Smooth muscle cell (in vitro differentiated cells): Measurements from ENCODE around the gene PSAP. TPM values are rescaled to one million over a fixed set of nuclear protein-coding genes. Genes with fewer than 3 reads are reported as not detected.

ENCODE experiments used
- DNase-seq: peaks from one replicate; lab custom pipeline; 2025; ENCODE audit not compliant: unreplicated experiment; lab: John Stamatoyannopoulos, UW
- H2AFZ ChIP-seq: fragments of 200-600 bp; sonication (generic); 2 replicates; pipeline ENCODE4 v1.6.0; 2016; ENCODE audit warnings: antibody characterized with exemption, low read depth, mild to moderate bottlenecking
- H3F3A ChIP-seq: fragments of 200-600 bp; sonication (generic); 2 replicates; pipeline ENCODE4 v1.6.0; 2017; ENCODE audit warnings: antibody characterized with exemption, low read depth
- H3K27ac ChIP-seq: fragments of 200-600 bp; sonication (generic); 2 replicates; pipeline ENCODE4 v1.5.1; 2016; ENCODE audit warnings: low read depth, mild to moderate bottlenecking
- H3K27me3 ChIP-seq: fragments of 200-600 bp; sonication (generic); 2 replicates; pipeline ENCODE4 v1.6.1; 2016; ENCODE audit warnings: low read depth, mild to moderate bottlenecking
- H3K36me3 ChIP-seq: fragments of 200-600 bp; sonication (generic); 2 replicates; pipeline ENCODE4 v1.5.1; 2016; ENCODE audit warnings: low read depth
- H3K4me1 ChIP-seq: fragments of 200-600 bp; sonication (generic); 2 replicates; pipeline ENCODE4 v1.5.1; 2016; ENCODE audit warnings: low read depth
- H3K4me2 ChIP-seq: fragments of 200-600 bp; sonication (generic); 2 replicates; pipeline ENCODE4 v1.6.0; 2016; ENCODE audit warnings: mild to moderate bottlenecking
- H3K4me3 ChIP-seq: fragments of 200-600 bp; sonication (generic); 2 replicates; pipeline ENCODE4 v1.5.1; 2016; ENCODE audit warnings: mild to moderate bottlenecking
- H3K79me2 ChIP-seq: fragments of 200-600 bp; sonication (generic); 2 replicates; pipeline ENCODE4 v1.6.0; 2016; ENCODE audit warnings: low read depth, mild to moderate bottlenecking
- H3K9ac ChIP-seq: fragments of 200-600 bp; sonication (generic); 2 replicates; pipeline ENCODE4 v1.6.0; 2016; ENCODE audit warnings: low read depth
- H3K9me3 ChIP-seq: fragments of 200-600 bp; sonication (generic); replicated peaks from 2 replicates; pipeline ENCODE4 v1.5.1; 2016; ENCODE audit warnings: low read depth
- H4K20me1 ChIP-seq: fragments of 200-600 bp; sonication (generic); 2 replicates; pipeline ENCODE4 v1.6.0; 2016; ENCODE audit warnings: low read depth
- WGBS: methylation state at CpG from one replicate; pipeline ENCODE4 v1.1.7; 2016; ENCODE audit warnings: low lambda C conversion rate; 5-methylcytosine and 5-hydroxymethylcytosine counted together
- polyA plus RNA-seq: library from polyadenylated mRNA; unstranded; fragments of >200 nt; fragmentation: Nextera tagmentation; extraction: Ambion mirVana; gene quantifications from 2 replicates; pipeline ENCODE4 v1.2.1, GENCODE V29; 2016
- total RNA-seq: library from RNA; depleted of rRNA; stranded (reverse); fragments of >200 nt; gene quantifications from 2 replicates; pipeline ENCODE4 v1.2.3, GENCODE V29; 2014
- TF ChIP-seq, protein P1 (sequence below): fragments of 200-600 bp; sonication (generic); IDR thresholded peaks from 2 replicates; pipeline ENCODE4 v1.5.1; 2017; ENCODE audit warnings: borderline replicate concordance, mild to moderate bottlenecking, antibody characterized with exemption; ENCODE audit not compliant: insufficient read depth, poor library complexity, severe bottlenecking

PSAP gene
- total and polyA plus RNA-seq, 2 experiments from 2014 or later: 282 to 500 TPM

DNA sequence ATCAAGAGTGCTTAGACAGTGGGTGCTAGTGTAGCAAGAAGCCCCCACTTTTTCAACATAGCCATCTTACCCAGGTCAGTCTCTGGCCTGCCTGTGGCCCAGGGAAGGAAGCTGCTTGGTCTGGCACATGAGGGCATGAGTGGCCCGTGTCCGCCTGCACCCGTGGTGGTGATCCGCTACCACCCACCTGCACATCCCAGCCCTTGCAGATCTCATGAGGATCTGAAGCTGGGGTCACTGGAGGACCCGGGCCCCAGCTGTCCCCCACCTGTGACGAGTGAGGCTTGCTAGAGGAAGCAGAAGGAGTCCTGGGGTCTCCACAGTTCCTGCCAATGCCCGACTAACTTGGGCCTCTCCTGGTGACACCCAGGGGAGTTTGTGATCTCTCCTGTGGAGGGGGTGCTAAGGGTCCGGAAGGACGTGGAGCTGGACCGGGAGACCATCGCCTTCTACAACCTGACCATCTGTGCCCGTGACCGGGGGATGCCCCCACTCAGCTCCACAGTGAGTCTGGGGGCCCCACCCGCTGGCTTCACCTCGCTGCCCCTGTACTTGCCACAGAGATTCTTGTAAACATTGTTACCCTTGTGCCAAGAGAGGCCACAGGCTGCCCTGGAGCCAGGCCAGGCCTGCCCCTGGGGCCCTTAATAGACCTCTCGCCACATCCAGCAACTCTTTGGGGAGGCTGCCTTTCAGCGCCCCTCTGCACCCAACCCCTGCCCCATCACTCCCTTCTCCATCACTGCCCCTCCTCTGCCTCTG, 67.0 kb downstream of the PSAP start:
- H3F3A ChIP-seq: no peaks in the 10 kb centered on the region
- H3K4me1 ChIP-seq: no peaks in the 10 kb centered on the region
- no peak overlapping the region for H3K27ac ChIP-seq
- H3K4me2 ChIP-seq: no peak overlapping the region
- H2AFZ ChIP-seq: no peak overlapping the region
- no peaks in the 10 kb centered on the region for H3K79me2 ChIP-seq
- H3K36me3 ChIP-seq: no peaks in the 10 kb centered on the region
- DNase-seq: no peak
- no peak overlapping the region for H3K4me3 ChIP-seq
- H3K27me3 ChIP-seq: peaks cover 27% of the 10 kb centered on the region
- no peaks in the 10 kb centered on the region for H4K20me1 ChIP-seq
- no peak overlapping the region for H3K9ac ChIP-seq
- H3K9me3 ChIP-seq: no peaks in the 10 kb centered on the region
- TF ChIP-seq, protein P1, sequence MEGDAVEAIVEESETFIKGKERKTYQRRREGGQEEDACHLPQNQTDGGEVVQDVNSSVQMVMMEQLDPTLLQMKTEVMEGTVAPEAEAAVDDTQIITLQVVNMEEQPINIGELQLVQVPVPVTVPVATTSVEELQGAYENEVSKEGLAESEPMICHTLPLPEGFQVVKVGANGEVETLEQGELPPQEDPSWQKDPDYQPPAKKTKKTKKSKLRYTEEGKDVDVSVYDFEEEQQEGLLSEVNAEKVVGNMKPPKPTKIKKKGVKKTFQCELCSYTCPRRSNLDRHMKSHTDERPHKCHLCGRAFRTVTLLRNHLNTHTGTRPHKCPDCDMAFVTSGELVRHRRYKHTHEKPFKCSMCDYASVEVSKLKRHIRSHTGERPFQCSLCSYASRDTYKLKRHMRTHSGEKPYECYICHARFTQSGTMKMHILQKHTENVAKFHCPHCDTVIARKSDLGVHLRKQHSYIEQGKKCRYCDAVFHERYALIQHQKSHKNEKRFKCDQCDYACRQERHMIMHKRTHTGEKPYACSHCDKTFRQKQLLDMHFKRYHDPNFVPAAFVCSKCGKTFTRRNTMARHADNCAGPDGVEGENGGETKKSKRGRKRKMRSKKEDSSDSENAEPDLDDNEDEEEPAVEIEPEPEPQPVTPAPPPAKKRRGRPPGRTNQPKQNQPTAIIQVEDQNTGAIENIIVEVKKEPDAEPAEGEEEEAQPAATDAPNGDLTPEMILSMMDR: no peak
- 90% methylated on average over 17 of the region's 17 CpGs for WGBS

DNA sequence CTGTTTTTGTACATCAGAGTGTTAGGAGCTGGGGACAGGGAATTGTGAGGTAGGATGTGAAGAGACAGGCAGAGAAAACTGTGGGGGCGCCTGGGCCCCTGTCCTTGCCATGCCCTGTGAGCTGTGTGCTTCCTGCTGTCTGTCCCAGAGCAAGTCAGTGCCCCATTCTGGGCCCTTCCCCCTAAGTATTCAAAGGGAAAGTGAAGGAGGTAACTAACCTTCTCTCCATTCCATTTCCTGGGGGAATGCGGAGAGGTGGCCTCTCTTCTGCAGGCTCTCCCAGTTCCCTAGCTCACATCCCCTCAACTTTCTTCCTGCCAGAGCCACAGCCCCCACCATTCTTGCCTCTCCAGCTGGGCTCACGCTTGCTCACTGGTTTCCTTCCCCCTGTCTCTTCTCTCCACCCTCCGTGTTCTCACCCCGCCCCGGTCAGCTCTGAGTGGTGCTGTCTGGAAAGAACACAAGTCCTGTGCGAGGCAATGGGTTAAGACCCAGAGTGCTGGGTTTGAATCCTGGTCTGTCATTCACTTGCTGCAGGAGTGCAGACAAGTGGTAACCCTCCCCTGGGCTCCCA, 68.0 kb downstream of the PSAP start:
- Histone ChIP-seq H3K4me1 (no peaks in the 10 kb centered on the region), H3K9me3 (no peaks in the 10 kb centered on the region), H3K4me2 (no peak overlapping the region), H3K27me3 (peaks cover 27% of the 10 kb centered on the region), H3K9ac (no peak overlapping the region), H3F3A (no peaks in the 10 kb centered on the region), H3K4me3 (no peak overlapping the region), H4K20me1 (no peaks in the 10 kb centered on the region), H2AFZ (no peak overlapping the region), H3K27ac (no peak overlapping the region), H3K79me2 (no peaks in the 10 kb centered on the region), H3K36me3 (no peaks in the 10 kb centered on the region)
- TF ChIP-seq, protein P1: no peak
- WGBS: 60% methylated on average over 7 of the region's 7 CpGs
- no peak for DNase-seq

DNA sequence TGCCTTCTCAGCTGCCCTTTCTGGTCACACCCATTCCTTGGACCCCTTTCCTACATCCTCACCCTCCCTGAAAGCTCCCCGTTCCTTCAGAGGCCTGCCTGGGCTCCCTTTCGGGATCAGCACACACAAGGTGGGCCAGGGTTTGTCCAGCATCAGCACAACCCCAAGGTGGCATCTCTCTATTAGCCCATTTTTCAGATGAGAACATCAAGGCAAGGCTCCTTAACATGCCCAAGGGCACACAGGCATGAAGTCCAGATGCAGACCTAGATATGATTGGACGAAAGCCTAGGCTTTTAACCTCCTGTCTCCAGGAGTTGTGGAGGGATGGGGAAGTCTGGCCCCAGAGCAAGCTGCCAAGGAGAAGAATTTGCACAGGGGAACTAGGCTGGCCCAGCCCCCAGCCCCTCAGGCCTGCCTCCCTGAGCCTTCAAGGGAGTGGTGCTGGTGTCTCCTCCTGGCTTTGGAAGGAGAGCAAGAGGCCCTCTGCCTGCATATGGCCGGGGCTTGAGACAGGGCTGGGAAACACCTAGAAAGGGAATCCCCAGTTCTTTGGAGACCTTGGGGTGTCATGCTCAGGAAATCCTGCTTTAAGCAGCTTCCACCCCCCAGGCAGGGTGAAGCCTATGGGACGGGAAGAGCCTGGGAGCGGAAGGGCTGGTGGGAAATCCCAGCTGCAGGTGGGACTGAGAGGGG, 68.7 kb downstream of the PSAP start:
- H3K36me3 ChIP-seq: no peaks in the 10 kb centered on the region
- no peaks in the 10 kb centered on the region for H3K79me2 ChIP-seq
- no peak overlapping the region for H3K4me2 ChIP-seq
- H4K20me1 ChIP-seq: no peaks in the 10 kb centered on the region
- H3K27ac ChIP-seq: no peak overlapping the region
- no peak overlapping the region for H2AFZ ChIP-seq
- H3F3A ChIP-seq: no peaks in the 10 kb centered on the region
- no peak overlapping the region for H3K4me3 ChIP-seq
- no peaks in the 10 kb centered on the region for H3K9me3 ChIP-seq
- TF ChIP-seq, protein P1: no peak
- no peaks in the 10 kb centered on the region for H3K4me1 ChIP-seq
- 85% methylated on average over 6 of the region's 6 CpGs for WGBS
- H3K9ac ChIP-seq: no peak overlapping the region
- DNase-seq: no peak
- H3K27me3 ChIP-seq: peaks cover 27% of the 10 kb centered on the region
